OCI-M2 (cell line): ENCODE data around the gene BCL2L2.

ENCODE experiments used
- DNase-seq: peaks from one replicate; lab custom pipeline; 2025; ENCODE audit not compliant: unreplicated experiment; lab: John Stamatoyannopoulos, UW

The BCL2L2 gene

DNA sequence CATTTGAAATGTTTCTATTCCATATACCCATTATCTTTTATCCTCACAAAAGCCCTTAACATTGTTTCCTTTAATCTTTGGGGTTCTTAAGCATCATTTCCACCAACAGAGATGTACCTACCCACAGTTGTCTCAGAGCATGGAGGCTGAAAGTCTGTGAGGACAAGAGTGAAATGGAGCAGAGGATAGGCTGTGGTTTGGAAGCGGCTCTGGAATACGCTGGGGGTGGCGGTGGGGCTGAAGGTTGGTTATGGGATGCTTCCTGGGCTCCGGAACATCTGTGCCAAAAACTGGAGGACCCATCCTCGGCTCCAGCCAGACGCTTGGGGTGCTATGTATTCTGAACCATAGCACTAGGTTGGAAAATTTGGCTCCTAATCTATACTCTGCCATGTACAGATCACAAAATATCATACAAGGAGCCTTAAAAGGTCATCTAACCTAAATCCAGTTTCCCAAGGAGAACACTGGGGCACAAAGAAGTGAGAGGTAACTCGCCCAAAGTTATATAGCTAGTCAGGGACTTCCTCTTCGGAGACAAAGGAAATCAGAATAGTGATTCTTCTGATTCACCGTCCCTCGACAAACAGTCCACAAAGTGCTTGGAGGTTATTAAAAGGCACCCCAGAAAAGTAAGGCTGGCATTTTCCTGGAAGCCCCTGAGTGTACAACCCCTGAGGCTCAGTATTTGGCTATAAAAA, 6.5 kb upstream of the BCL2L2 start:
- DNase-seq, result no peak

DNA sequence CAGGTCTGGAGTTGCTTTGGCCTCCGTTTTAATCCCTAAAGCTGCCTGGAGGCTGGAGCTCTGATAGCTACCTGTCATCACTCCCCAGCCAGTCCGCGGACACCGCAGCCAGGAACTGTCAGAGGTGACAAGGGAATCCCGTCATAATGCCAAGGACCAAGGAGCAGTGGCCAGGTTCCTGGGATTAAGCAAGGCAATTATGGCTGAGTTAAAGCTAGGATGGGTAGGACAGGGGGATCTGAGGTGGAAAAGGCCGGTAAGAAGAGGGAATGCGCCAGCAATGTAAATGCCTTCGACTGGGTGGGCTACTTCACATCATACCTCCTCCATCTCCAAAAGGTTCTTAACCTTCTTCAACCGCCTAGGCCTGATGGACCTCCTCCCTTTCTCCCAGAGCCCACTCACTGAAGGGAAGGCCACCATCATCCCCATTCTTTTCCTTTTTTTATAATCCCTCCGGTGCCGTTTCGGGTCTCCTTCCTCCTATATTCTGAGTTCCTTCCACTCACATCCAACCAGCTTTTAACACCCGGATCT, 5.9 kb upstream of the BCL2L2 start:
- no peak for DNase-seq

DNA sequence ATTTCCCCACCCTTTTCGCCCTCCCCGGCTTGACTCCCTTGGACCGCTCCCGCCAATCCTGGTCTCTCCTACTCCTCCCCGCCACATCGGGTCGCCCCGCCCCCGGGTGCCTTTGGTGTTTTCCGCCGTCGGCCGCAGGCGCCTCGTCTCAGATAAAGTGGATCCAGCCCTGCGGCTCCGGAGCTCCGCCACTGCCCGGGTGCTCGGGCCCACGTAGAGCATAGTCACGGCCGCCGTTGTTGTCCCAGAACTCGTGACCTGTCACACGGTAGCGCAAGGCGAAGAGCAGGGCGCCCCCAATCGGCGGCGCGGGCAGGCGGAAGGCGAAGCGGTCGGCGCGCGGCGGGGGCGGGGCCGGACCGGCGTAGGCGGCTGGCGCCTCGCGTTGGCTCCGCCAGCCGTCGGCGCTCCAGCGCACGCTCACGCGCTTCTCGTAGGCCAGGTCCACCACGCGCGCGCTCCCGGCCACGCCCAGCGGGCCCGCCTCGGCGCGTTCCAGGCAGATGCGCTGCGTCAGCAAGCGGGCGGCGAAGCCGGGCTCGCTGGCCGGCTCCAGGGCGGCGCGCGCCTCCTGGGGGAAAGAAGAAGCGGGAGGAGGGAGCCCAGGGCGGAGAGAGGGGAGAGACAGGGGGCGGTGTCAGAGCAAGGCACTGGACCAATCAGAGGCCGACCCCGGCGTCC, 5.2 kb upstream of the BCL2L2 start:
- peak; percentile 97 for DNase-seq

DNA sequence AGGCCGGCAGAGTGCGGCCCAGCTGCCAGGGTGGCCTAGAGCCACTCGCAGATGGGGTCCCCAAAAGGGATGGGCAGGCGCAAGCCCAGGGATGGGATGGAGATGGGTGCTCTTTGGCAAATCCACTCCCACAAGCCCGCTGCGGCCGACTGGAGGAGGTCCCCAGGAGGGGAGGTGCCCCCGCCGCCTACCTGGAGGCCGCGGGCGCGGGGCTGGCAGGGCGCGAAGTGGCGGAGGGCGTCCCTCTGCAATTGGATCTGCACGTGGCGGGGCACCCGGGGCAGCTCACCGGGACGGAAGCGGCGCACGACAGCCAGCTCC, 4.7 kb upstream of the BCL2L2 start:
- no peak for DNase-seq

DNA sequence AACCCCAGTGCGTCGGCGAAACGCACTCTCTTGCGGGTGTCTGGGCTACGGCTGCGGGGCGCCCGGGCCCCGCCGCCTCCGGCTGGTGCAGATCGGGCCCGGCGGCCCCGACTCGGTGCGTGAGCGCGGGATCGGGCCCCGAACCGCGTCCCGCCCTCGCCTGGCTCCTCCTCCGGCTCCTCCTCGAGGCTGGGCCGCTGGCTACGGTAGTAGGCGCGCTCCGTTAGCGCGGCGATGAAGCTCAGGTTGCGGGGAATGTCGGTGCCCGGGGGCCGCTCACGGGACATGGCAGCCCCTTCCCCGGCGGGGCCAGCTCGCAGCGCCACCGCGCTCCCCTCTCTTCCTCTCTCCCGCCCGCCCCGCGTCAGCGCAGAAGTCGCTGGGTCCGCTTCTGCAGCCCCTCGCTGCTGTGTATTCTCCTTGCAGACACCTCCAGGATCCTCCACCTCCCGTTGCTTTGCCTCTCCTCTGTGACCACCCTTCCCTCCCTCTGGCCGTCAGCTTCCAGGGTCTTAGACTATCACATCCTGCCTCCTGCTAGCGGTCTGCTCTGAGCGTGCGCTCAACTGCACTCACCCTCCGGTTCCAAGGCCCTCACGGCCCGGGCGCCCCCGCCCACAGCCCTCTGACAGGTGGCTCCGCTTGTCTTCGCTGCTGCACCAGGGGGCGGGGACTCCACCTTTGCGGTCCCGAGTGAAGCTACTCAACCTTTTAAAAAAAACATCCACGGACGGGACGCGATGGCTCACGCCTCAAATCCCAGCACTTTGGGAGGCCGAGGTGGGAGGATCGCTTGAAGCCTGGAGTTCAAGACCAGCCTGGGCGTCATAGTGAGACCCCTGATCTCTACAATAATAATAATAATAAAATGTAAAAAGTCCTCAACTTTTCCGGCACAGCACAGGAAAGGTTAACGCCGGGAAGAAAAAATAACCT, 4.1 kb upstream of the BCL2L2 start, which contains the start of gene PPP1R3E:
PPP1R3E (minus strand) TSS at position 570 of the 936 bp plus-strand sequence; CDS start at position 287, 283 bp downstream.
- no peak for DNase-seq

DNA sequence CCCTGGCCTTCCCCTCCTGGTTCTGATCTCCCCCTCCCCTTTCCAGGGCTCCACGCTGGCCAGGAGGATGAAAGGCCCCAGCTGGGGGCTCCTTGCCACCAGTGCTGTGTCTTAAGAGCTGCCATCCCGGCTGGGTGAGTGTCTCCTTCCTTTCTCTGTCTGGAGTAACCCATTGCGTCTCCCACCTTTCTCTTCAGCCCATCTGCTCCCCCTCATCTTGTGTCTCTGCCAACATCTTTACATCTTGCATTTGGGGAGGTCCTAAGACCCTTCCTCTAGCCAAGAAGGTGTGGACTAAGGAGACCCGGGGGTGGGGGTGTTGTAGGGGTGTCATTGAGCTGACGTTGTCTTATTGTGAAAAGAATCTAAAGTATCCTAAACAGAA, 505 bp downstream of the BCL2L2 start:
- no peak for DNase-seq

DNA sequence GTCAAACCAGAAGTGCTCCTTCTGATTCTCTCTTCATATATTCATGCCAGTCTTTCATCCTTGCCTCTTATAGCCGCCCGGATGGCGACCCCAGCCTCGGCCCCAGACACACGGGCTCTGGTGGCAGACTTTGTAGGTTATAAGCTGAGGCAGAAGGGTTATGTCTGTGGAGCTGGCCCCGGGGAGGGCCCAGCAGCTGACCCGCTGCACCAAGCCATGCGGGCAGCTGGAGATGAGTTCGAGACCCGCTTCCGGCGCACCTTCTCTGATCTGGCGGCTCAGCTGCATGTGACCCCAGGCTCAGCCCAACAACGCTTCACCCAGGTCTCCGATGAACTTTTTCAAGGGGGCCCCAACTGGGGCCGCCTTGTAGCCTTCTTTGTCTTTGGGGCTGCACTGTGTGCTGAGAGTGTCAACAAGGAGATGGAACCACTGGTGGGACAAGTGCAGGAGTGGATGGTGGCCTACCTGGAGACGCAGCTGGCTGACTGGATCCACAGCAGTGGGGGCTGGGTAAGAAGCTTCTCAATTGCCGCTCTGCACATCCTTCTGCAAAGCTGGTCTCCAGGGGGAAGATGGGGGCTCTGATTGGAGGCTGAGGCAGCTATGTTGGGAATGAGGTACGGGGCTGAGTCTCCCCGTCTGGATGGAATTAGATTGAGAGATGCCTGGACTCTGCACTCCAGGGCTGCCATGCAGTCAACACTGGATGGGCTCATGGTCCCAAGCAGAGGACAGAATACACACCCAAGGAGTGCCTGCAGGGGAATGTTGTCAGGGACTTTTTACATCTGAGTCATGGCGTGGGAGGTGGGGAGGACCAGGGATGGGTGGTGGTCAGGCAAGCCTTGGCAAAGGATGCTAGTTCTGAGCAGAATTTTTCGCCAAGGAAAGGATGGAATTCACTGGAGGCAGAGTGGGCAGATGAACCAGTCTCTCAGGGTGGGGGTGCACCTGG, 1.3 kb downstream of the BCL2L2 start:
- no peak for DNase-seq

DNA sequence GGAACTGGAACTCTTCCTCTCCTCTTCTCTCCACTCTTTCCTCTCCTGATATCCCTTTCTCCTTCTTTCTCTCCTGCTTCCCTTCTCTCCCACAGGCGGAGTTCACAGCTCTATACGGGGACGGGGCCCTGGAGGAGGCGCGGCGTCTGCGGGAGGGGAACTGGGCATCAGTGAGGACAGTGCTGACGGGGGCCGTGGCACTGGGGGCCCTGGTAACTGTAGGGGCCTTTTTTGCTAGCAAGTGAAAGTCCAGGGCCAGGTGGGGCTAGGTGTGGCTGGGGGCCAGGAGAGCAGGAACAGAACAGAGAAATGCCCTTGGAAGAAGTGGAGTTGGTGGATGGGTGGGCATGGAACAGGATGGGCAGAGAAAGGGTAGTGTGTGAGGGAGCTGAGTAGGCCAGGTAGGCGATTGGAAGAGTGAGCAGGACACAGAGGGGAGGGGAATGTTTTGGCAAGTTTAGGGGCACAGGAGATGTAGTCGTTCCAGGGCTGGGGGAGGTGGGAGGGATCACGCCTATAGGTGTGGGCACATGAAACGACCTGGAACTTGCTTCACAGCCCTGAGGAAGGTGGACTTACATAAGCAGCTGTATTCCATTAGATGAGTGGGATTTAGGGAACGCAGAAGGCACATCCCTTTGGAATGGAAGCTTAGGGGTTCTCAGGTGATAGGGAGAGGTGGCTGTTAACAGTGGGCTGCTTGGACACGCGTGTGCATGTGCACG, 2.2 kb downstream of the BCL2L2 start:
- DNase-seq, result no peak

DNA sequence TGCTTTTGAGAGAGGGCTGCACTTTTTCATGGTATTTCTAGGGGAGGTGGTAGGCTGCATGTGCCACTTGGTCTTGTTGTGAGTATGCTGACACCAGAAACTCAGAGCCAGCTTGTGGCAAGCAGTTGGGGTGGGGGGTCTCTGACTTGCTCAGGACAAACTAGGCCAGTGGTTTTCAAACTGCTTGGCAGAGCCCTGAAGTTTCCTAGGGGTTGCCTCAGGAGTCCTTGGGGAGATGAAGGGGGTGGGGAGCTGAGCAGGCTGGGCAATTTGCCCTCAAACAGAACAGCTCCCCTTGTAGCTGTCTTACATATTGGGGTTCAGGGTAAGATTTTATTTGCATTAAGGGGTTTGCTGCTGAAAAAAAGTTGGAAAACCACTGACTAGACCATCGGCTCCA, 3.9 kb downstream of the BCL2L2 start:
- no peak for DNase-seq

DNA sequence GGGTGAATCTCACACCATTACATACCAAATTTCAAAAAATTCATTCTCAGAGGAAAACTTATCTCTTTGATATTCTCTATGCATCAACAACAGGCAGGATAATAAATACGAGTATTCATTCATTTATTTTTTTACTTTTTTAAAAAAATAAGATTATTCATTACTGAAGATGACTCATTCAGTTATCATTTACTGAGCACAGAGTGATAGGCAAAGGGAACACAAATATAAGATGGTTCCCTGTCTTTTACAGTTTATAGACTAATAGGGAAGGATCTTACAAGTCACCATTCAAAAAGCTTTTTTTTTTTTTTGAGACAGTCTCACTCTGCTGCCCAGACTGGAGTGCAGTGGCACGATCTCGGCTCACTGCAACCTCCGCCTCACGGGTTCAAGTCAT, 9.7 kb downstream of the BCL2L2 start:
- no peak for DNase-seq

DNA sequence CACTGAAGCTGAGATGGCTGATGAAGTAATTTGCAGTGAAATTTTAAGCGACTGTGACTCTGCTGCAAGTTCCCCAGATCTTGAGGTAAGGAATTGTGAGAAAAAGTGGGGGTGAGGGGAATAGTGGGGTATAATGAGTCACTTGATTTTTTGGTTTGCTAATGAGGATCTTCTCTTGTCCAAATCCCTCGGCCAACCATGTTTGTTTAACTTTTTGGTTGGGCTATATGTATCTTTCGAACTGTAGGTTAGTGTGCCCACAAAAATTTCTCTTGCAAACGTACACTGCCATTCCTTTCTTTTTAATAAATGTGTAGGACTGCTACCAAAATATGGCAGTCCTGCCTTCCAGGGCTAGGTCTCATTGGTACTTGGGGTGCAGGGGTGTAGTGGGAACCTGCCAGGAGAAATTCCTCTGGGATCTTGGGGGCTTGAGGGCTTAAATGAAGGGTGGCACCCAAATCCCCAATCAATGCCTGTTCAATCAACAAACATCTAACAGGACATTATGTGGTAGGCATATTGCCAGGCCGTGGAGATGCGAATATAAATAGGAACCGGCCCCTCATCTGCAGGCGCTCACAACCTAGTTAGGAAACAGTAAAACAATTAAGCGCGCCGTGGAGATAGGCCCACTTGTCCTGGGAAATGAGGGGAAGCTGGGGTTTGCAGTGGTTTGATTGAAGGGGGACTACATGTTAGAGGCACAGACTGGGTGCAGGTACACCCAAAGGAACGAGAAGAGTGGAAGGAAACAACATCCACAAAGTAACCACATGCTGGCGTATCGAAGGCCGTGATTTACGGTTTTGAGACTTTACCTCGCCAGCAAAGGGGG, 13.3 kb downstream of the BCL2L2 start:
- DNase-seq, result no peak

DNA sequence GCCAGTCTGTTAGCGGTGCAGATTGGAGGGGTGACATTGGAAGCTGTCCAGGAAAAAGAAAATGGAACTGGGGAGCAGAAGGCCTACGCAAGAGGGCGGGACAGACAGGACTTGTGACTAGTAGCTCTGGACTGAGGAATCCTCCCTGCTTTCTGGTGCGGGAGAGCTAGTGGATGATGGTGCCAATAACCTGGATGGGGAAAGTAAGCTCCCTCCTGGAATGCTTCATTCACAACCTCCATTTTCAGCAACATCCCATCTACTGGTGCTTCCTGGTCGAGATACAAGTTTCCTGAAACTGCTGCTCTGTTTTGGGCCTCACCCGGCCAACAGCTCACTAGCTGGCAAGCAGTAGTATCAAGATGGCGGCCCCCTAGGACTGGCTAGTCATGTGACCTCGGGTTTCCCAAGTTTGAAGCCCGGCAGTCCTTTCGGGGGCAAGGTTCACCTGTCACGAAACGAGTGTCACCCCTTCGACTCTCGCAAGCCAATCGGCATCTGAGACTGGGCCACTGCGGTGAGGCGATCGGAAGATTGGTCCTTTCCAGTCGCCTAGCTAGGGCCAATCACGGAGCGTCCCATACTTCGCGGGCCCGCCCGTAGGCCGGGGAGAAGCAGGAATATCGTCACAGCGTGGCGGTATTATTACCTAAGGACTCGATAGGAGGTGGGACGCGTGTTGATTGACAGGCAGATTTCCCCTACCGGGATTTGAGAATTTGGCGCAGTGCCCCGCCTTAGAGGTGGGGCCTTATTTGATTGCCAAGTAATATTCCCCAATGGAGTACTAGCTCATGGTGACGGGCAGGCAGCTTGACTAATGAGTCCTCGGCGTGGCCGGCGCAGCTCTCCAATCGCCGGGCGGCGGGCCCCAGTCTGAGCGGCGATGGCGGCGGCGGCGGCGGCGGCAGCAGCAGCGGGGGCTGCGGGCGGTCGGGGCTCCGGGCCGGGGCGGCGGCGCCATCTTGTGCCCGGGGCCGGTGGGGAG, 14.2 kb downstream of the BCL2L2 start, which contains the start of gene PABPN1:
PABPN1 (plus strand) TSS at position 874 of the 988 bp plus-strand sequence; CDS start at position 887, 13 bp downstream.
- DNase-seq, result peak; percentile 99

DNA sequence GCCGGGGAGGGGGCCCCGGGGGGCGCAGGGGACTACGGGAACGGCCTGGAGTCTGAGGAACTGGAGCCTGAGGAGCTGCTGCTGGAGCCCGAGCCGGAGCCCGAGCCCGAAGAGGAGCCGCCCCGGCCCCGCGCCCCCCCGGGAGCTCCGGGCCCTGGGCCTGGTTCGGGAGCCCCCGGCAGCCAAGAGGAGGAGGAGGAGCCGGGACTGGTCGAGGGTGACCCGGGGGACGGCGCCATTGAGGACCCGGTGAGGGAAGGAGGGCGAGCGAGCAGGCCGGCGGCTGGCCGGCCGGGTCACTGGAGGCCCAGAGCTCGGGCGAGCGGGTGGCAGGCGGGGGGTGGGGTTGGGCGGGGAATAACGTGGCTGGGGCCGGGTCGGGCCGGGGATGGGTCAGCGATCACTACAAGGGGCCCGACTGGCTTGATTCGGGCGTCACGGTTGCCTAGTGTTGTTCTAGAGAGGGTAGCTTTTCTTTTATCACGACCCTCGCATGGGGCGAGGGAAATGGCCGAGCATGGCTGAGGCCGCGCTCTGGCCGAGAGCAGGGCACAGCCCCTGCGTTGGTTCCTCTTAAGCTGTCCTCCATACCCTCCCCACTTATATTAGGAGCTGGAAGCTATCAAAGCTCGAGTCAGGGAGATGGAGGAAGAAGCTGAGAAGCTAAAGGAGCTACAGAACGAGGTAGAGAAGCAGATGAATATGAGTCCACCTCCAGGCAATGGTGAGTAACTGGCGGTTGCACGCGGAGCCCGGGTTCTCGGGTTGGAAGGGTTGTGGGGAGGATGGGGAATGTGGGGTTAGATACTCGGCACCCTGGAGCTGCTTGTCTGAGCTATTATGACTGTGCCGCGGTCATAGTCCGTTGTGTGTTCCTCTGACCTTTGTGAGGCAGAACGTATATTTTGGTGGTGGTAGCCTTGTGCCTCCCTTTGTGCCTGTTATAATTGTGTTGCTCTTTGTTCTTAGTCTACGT, 15.2 kb downstream of the BCL2L2 start:
- DNase-seq, result no peak

DNA sequence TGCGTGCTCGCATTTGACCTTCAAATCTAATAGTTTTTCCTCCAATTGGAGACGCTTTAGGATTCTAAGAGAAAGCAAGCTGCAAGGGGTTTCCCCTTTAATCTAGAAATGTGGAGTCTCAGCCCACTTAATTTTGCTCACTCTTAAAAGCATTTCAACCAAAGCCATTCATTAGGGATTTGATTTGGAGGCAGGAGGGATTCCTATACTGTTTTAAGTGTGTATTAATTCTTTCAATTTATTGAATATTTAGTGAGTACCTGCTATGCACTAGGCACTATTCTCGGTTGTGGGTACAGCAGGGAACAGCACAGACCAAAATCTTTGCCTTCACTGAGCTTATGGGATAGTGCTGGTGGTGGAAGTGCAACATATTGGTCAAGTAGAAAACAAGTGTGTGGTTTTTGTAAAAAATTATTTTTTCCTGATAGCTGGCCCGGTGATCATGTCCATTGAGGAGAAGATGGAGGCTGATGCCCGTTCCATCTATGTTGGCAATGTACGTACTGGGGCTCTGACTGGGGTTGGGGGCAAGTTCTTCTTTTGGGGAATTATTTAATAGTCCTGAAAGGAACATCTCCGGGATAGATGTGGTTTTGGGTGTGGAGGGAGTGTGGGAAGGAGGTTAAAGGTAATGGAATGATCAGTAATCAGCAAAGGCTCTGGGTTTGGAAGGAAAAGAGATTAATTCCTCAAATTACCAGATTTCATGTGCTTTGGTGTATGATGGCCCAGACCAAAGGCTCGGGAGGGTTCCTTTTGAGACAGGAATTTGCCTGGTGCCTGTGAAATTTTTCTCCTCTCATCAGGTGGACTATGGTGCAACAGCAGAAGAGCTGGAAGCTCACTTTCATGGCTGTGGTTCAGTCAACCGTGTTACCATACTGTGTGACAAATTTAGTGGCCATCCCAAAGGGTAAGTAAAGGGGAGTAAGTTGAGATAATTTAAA, 16.2 kb downstream of the BCL2L2 start:
- no peak for DNase-seq

DNA sequence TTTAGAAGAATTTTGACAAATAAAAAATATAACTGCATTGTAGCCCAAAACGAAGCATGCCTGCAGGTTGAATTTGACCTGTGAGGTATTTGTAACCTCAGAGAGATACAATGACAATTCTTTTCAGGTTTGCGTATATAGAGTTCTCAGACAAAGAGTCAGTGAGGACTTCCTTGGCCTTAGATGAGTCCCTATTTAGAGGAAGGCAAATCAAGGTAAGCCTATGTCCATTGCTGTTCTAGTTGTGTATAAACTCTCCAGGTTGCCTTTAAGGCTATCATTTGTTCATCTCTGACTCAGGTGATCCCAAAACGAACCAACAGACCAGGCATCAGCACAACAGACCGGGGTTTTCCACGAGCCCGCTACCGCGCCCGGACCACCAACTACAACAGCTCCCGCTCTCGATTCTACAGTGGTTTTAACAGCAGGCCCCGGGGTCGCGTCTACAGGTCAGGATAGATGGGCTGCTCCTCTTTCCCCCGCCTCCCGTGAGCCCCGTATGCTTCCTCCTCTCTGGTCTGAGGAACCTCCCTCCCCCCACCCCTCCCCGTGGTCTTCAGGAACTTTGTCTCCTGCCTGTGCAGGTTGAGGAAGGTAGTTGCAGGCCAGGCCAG, 17.3 kb downstream of the BCL2L2 start:
- no peak for DNase-seq
